Activated CD4-positive, alpha-beta memory T cell treated with anti-CD3 and anti-CD28 coated beads for 36 hours (primary cell): Measurements from ENCODE around the gene RAD51B. TPM values are rescaled to one million over a fixed set of nuclear protein-coding genes. Genes with fewer than 3 reads are reported as not detected.
A peak's percentile ranks its signal among the peaks of the same experiment; 100 is the strongest.

Source experiments
- CTCF ChIA-PET: fragments of 350-600 bp; sonication (Branson Sonifier 250); formaldehyde crosslinking; loops from one replicate; lab custom pipeline; 2021; ENCODE audit warnings: antibody characterized with exemption, inconsistent platforms; lab: Charles Lee
- POLR2A ChIA-PET: fragments of 350-600 bp; sonication (Branson Sonifier 250); formaldehyde crosslinking; loops from one replicate; lab custom pipeline; 2021; ENCODE audit warnings: antibody characterized with exemption; lab: Charles Lee
- DNase-seq: peaks from one replicate; pipeline ENCODE4 v3.0.0-alpha.2; 2020
- H3K27ac Mint-ChIP-seq: one replicate; pipeline ENCODE4 v1.8.0; 2021; ENCODE audit warnings: mixed read lengths
- H3K27me3 Mint-ChIP-seq: one replicate; pipeline ENCODE4 v1.8.0; 2021; ENCODE audit warnings: mixed read lengths
- H3K36me3 Mint-ChIP-seq: one replicate; pipeline ENCODE4 v1.8.0; 2021; ENCODE audit warnings: mixed read lengths
- H3K4me1 Mint-ChIP-seq: one replicate; pipeline ENCODE4 v1.8.0; 2021; ENCODE audit warnings: low read depth, mixed read lengths
- H3K4me3 Mint-ChIP-seq: one replicate; pipeline ENCODE4 v1.8.0; 2021; ENCODE audit warnings: mild to moderate bottlenecking, mixed read lengths
- H3K9me3 Mint-ChIP-seq: one replicate; pipeline ENCODE4 v1.8.0; 2021; ENCODE audit warnings: mixed read lengths
- intact Hi-C: fragments of 100-400 bp; cut with micrococcal nuclease; formaldehyde crosslinking; loops from one replicate; pipeline ENCODE4 v1.15.1; 2023
- total RNA-seq, 2 experiments: library from RNA; stranded (reverse); gene quantifications; one replicate each; pipeline ENCODE4 v1.2.3, GENCODE V29; 2021

RAD51B gene
- total RNA-seq, 2 experiments from 2014 or later, result 32.3 to 34.3 TPM

GRCh38 chr14:68398370-68398769, 578.8 kb downstream of the RAD51B start:
- H3K4me1 Mint-ChIP-seq, result peaks cover under 1% of the 10 kb centered on the region
- H3K36me3 Mint-ChIP-seq, result no peaks in the 10 kb centered on the region
- intact Hi-C loops, result no loop called here
- CTCF ChIA-PET, result no interaction called here
- H3K27ac Mint-ChIP-seq, result no peak overlapping the region
- POLR2A ChIA-PET, result no interaction called here
- H3K27me3 Mint-ChIP-seq, result no peaks in the 10 kb centered on the region
- no peaks in the 10 kb centered on the region for H3K9me3 Mint-ChIP-seq
- DNase-seq, result no peak
- H3K4me3 Mint-ChIP-seq, result no peak overlapping the region

GRCh38 chr14:68399971-68400370, 580.4 kb downstream of the RAD51B start:
- no peaks in the 10 kb centered on the region for H3K36me3 Mint-ChIP-seq
- peaks cover 17% of the 10 kb centered on the region for H3K4me1 Mint-ChIP-seq
- no peaks in the 10 kb centered on the region for H3K9me3 Mint-ChIP-seq
- no peak overlapping the region for H3K4me3 Mint-ChIP-seq
- no peak overlapping the region for H3K27ac Mint-ChIP-seq
- DNase-seq, result no peak
- H3K27me3 Mint-ChIP-seq, result no peaks in the 10 kb centered on the region
- intact Hi-C loops, result loop anchor here (10.0 kb wide), 2 partner anchors 115 to 415 kb away; no protein-coding TSS in a partner anchor
- ChIA-PET CTCF (no interaction called here), POLR2A (no interaction called here)

GRCh38 chr14:68401317-68401716, 581.7 kb downstream of the RAD51B start:
- H3K4me3 Mint-ChIP-seq, result no peak overlapping the region
- intact Hi-C loops, result loop anchor here (10.0 kb wide), 2 partner anchors 117 to 413 kb away; no protein-coding TSS in a partner anchor
- no peak overlapping the region for H3K27ac Mint-ChIP-seq
- no peaks in the 10 kb centered on the region for H3K27me3 Mint-ChIP-seq
- POLR2A ChIA-PET, result no interaction called here
- CTCF ChIA-PET, result interaction anchor here (0.6 to 1.3 kb wide), 2 partner anchors 154 to 388 kb away, joined by 3 to 4 read pairs; no protein-coding TSS in a partner anchor
- peaks cover 19% of the 10 kb centered on the region for H3K4me1 Mint-ChIP-seq
- no peak for DNase-seq
- no peaks in the 10 kb centered on the region for H3K9me3 Mint-ChIP-seq
- no peaks in the 10 kb centered on the region for H3K36me3 Mint-ChIP-seq

- Mint-ChIP-seq H3K9me3 (no peaks in the 10 kb centered on the region), H3K27ac (no peak overlapping the region), H3K4me3 (no peak overlapping the region), H3K36me3 (no peaks in the 10 kb centered on the region), H3K27me3 (no peaks in the 10 kb centered on the region), H3K4me1 (peaks cover 19% of the 10 kb centered on the region)
- intact Hi-C loops, result loop anchor here (10.0 kb wide), 2 partner anchors 117 to 413 kb away; no protein-coding TSS in a partner anchor
- DNase-seq, result no peak
- POLR2A ChIA-PET, result no interaction called here
- CTCF ChIA-PET, result interaction anchor here (0.6 to 1.3 kb wide), 3 partner anchors 154 to 414 kb away, joined by 3 to 4 read pairs (median 3); no protein-coding TSS in a partner anchor
Observed at GRCh38 chr14:68401855-68402254, 582.3 kb downstream of the RAD51B start.

- Mint-ChIP-seq H3K27ac (no peak overlapping the region), H3K27me3 (no peaks in the 10 kb centered on the region), H3K4me1 (peaks cover 19% of the 10 kb centered on the region), H3K4me3 (no peak overlapping the region), H3K9me3 (no peaks in the 10 kb centered on the region), H3K36me3 (no peaks in the 10 kb centered on the region)
- no peak for DNase-seq
- ChIA-PET POLR2A (no interaction called here), CTCF (interaction anchor here (1.2 kb wide), 1 partner anchor 414 kb away, joined by 3 read pairs; no protein-coding TSS in a partner anchor)
- intact Hi-C loops, result loop anchor here (10.0 kb wide), 2 partner anchors 118 to 412 kb away; no protein-coding TSS in a partner anchor
Observed at GRCh38 chr14:68402525-68403101, 583.0 kb downstream of the RAD51B start.

- intact Hi-C loops, result loop anchor here (10.0 kb wide), 2 partner anchors 119 to 411 kb away; no protein-coding TSS in a partner anchor
Observed at GRCh38 chr14:68403191-68404145, 583.9 kb downstream of the RAD51B start.

GRCh38 chr14:68404146-68404527, 584.6 kb downstream of the RAD51B start:
- peak overlapping the region; percentile 58 for H3K27ac Mint-ChIP-seq
- ChIA-PET POLR2A (interaction anchor here (1.4 kb wide), 1 partner anchor 118 kb away, joined by 3 read pairs; no protein-coding TSS in a partner anchor), CTCF (no interaction called here)
- no peaks in the 10 kb centered on the region for H3K9me3 Mint-ChIP-seq
- H3K4me3 Mint-ChIP-seq, result no peak overlapping the region
- H3K36me3 Mint-ChIP-seq, result no peaks in the 10 kb centered on the region
- DNase-seq, result no peak
- H3K4me1 Mint-ChIP-seq, result peaks cover 25% of the 10 kb centered on the region
- no peaks in the 10 kb centered on the region for H3K27me3 Mint-ChIP-seq
- intact Hi-C loops, result loop anchor here (10.0 kb wide), 2 partner anchors 119 to 411 kb away; no protein-coding TSS in a partner anchor

More at GRCh38 chr14:68403191-68404145, 583.9 kb downstream of the RAD51B start:
- Mint-ChIP-seq H3K27me3 (no peaks in the 10 kb centered on the region), H3K27ac (peak overlapping the region; percentile 58), H3K4me3 (no peak overlapping the region), H3K9me3 (no peaks in the 10 kb centered on the region), H3K4me1 (peaks cover 23% of the 10 kb centered on the region), H3K36me3 (no peaks in the 10 kb centered on the region)
- ChIA-PET CTCF (interaction anchor here (0.7 kb wide), 1 partner anchor 157 kb away, joined by 3 read pairs; no protein-coding TSS in a partner anchor), POLR2A (interaction anchor here (1.4 kb wide), 1 partner anchor 117 kb away, joined by 3 read pairs; no protein-coding TSS in a partner anchor)
- DNase-seq, result no peak

- peak overlapping the region; percentile 58 for H3K27ac Mint-ChIP-seq
- peaks cover 27% of the 10 kb centered on the region for H3K4me1 Mint-ChIP-seq
- intact Hi-C loops, result loop anchor here (5.0 to 10.0 kb wide), 3 partner anchors 120 to 410 kb away; no protein-coding TSS in a partner anchor
- DNase-seq, result peak; percentile 26
- CTCF ChIA-PET, result interaction anchor here (0.6 to 1.9 kb wide), 2 partner anchors 412 to 471 kb away, joined by 3 to 7 read pairs; no protein-coding TSS in a partner anchor
- POLR2A ChIA-PET, result interaction anchor here (0.7 to 1.4 kb wide), 2 partner anchors 118 to 579 kb away, joined by 3 read pairs; no protein-coding TSS in a partner anchor
- no peaks in the 10 kb centered on the region for H3K27me3 Mint-ChIP-seq
- no peaks in the 10 kb centered on the region for H3K36me3 Mint-ChIP-seq
- H3K4me3 Mint-ChIP-seq, result no peak overlapping the region
- H3K9me3 Mint-ChIP-seq, result no peaks in the 10 kb centered on the region
Observed at GRCh38 chr14:68404652-68405183, 585.1 kb downstream of the RAD51B start.

- H3K36me3 Mint-ChIP-seq, result no peaks in the 10 kb centered on the region
- ChIA-PET POLR2A (interaction anchor here (0.6 kb wide), 1 partner anchor 365 kb away, joined by 3 read pairs; no protein-coding TSS in a partner anchor), CTCF (interaction anchor here (0.6 to 1.9 kb wide), 2 partner anchors 49 to 411 kb away, joined by 3 to 7 read pairs; no protein-coding TSS in a partner anchor)
- H3K27me3 Mint-ChIP-seq, result no peaks in the 10 kb centered on the region
- no peaks in the 10 kb centered on the region for H3K9me3 Mint-ChIP-seq
- intact Hi-C loops, result loop anchor here (5.0 to 10.0 kb wide), 3 partner anchors 121 to 409 kb away; no protein-coding TSS in a partner anchor
- H3K4me3 Mint-ChIP-seq, result no peak overlapping the region
- H3K27ac Mint-ChIP-seq, result no peak overlapping the region
- peaks cover 27% of the 10 kb centered on the region for H3K4me1 Mint-ChIP-seq
- DNase-seq, result peak; percentile 19
Observed at GRCh38 chr14:68405961-68406360, 586.4 kb downstream of the RAD51B start.

- Mint-ChIP-seq H3K36me3 (no peaks in the 10 kb centered on the region), H3K4me1 (peaks cover 27% of the 10 kb centered on the region), H3K27me3 (no peaks in the 10 kb centered on the region), H3K4me3 (no peak overlapping the region), H3K27ac (no peak overlapping the region), H3K9me3 (no peaks in the 10 kb centered on the region)
- ChIA-PET CTCF (interaction anchor here (1.1 kb wide), 1 partner anchor 381 kb away, joined by 3 read pairs; no protein-coding TSS in a partner anchor), POLR2A (no interaction called here)
- DNase-seq, result no peak
- intact Hi-C loops, result loop anchor here (5.0 to 10.0 kb wide), 3 partner anchors 122 to 408 kb away; no protein-coding TSS in a partner anchor
Observed at GRCh38 chr14:68407285-68407684, 587.7 kb downstream of the RAD51B start.

- intact Hi-C loops, result loop anchor here (5.0 to 10.0 kb wide), 3 partner anchors 123 to 407 kb away; no protein-coding TSS in a partner anchor
- CTCF ChIA-PET, result interaction anchor here (1.1 kb wide), 1 partner anchor 380 kb away, joined by 3 read pairs; no protein-coding TSS in a partner anchor
Observed at GRCh38 chr14:68407825-68408224, 588.2 kb downstream of the RAD51B start.

More at GRCh38 chr14:68407825-68408224, 588.2 kb downstream of the RAD51B start:
- Mint-ChIP-seq H3K27me3 (no peaks in the 10 kb centered on the region), H3K27ac (no peak overlapping the region), H3K4me3 (no peak overlapping the region), H3K4me1 (peaks cover 27% of the 10 kb centered on the region), H3K9me3 (no peaks in the 10 kb centered on the region), H3K36me3 (no peaks in the 10 kb centered on the region)
- DNase-seq, result no peak
- POLR2A ChIA-PET, result no interaction called here
